Activated CD4-positive, alpha-beta T cell treated with anti-CD3 and anti-CD28 coated beads for 1 hour (primary cell): ENCODE results near the gene OFD1.

ENCODE experiments used
- DNase-seq: peaks from one replicate; pipeline ENCODE4 v3.0.0-alpha.2; 2020

Gene OFD1

GRCh38 chrX:13797512-13797911, 63.0 kb downstream of the OFD1 start:
- no peak for DNase-seq

GRCh38 chrX:13798184-13798583, 63.6 kb downstream of the OFD1 start:
- no peak for DNase-seq

GRCh38 chrX:13803116-13803515, 68.6 kb downstream of the OFD1 start:
- DNase-seq, result no peak

- no peak for DNase-seq
These were observed 70.7 kb downstream of the OFD1 start for GRCh38 chrX:13805241-13805640.

GRCh38 chrX:13808293-13808692, 73.7 kb downstream of the OFD1 start:
- no peak for DNase-seq

GRCh38 chrX:13808865-13809264, 74.3 kb downstream of the OFD1 start:
- no peak for DNase-seq

- no peak for DNase-seq
These were observed 81.1 kb downstream of the OFD1 start for GRCh38 chrX:13815664-13816063.

- DNase-seq, result no peak
These were observed 81.6 kb downstream of the OFD1 start for GRCh38 chrX:13816176-13816575.

- no peak for DNase-seq
These were observed 82.4 kb downstream of the OFD1 start, which contains the start of gene GPM6B for GRCh38 chrX:13816643-13817627. GPM6B (minus strand) TSS chrX:13817093; CDS start chrX:13816904, 189 bp downstream.
